Uterus (tissue), 4 donors: ENCODE data around the gene TRPV2. TPM values are rescaled to one million over a fixed set of nuclear protein-coding genes. Genes with fewer than 3 reads are reported as not detected.
A peak's percentile ranks its signal among the peaks of the same experiment; 100 is the strongest.
"Not testable (repeated sequence)": the region's sequence is repeated elsewhere in the genome, so short reads cannot be mapped to it uniquely, and the experiment has no call there.

Experiments
- DNase-seq, 2 donors: peaks; one replicate each; pipeline ENCODE4 v3.0.0-alpha.2; 2019 to 2020
- H3K27ac ChIP-seq, 2 donors: fragments of 200-600 bp; sonication (generic); 1 replicate in 1 of 2; 2 replicates in 1 of 2; pipeline ENCODE4 v1.5.1; 2016 to 2018
- H3K27me3 ChIP-seq, 2 donors: fragments of 200-600 bp; sonication (generic); one replicate each; pipeline ENCODE4 v1.5.1; 2018 to 2019; ENCODE audit warnings: control low read depth in 1 of 2
- H3K36me3 ChIP-seq, 2 donors: fragments of 200-600 bp; sonication (generic); one replicate each; pipeline ENCODE4 v1.5.1; 2019; ENCODE audit warnings: control low read depth in 1 of 2
- H3K4me1 ChIP-seq, 2 donors: fragments of 200-600 bp; sonication (generic); one replicate each; pipeline ENCODE4 v1.5.1; 2018 to 2019; ENCODE audit warnings: control low read depth in 1 of 2
- H3K4me3 ChIP-seq, 2 donors: fragments of 200-600 bp; sonication (generic); 1 replicate in 1 of 2; 2 replicates in 1 of 2; pipeline ENCODE4 v1.5.1; 2018 to 2019; ENCODE audit warnings: mild to moderate bottlenecking in 1 of 2
- H3K9me3 ChIP-seq, 2 donors: fragments of 200-600 bp; sonication (generic); one replicate each; pipeline ENCODE4 v1.5.1; 2019; ENCODE audit warnings: control low read depth in 1 of 2
- CTCF ChIP-seq, 4 experiments: fragments of 200-600 bp in 2 of 4; fragments of 450-650 bp in 2 of 4; sonication (generic) in 2 of 4; IDR thresholded peaks; one replicate each; pipeline ENCODE4 v1.5.1; 2016 to 2019; ENCODE audit warnings: antibody characterized with exemption in 4 of 4, mild to moderate bottlenecking in 2 of 4, moderate library complexity in 1 of 4
- POLR2A ChIP-seq, 2 donors: fragments of 450-650 bp; IDR thresholded peaks; one replicate each; pipeline ENCODE4 v1.6.1; 2016; ENCODE audit warnings: antibody characterized with exemption in 2 of 2, mild to moderate bottlenecking in 1 of 2, moderate library complexity in 1 of 2
- intact Hi-C: fragments of 100-400 bp; cut with DNase I; formaldehyde crosslinking; loops from one replicate; pipeline ENCODE4 v1.15.1; 2023; ENCODE audit warnings: low total_unique reads
- total RNA-seq, 4 donors: library from RNA; depleted of rRNA in 3 of 4; stranded (reverse); fragments of >200 nt in 3 of 4; gene quantifications; one replicate each; pipeline versions ENCODE4 v1.1.0 to v1.2.4, GENCODE V29; 2014 to 2023
- donor health status: DM: yes; HTN: yes; CAD: no.

Gene TRPV2
- total RNA-seq, 4 donors from 2014 or later: 6.2 to 26.2 (median 12.9) TPM

DNA sequence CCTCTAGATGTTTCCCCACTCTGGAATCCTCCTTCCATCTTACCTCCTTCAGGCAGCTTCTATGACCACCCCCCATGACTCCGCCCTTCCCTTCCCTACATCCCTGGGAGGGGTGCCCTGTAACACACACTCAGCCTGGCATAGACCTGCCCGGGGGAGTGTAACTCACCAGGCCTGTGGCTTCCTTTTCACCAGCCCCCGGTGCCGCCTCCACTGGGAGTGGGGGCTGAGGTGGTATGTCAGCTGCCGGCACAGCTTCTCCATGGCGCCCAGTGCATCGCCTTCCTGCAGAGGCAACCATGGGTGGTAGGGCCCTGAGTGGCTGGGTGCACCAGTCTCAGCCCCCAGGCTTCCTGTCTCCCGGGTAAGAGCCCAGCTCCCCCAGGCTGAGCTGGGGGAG lies 32.3 kb downstream of the TRPV2 start:
- no peaks in the 10 kb centered on the region for H3K36me3 ChIP-seq
- intact Hi-C loops: no loop called here
- H3K9me3 ChIP-seq: no peaks in the 10 kb centered on the region
- H3K27ac ChIP-seq: no peak overlapping the region
- no peak overlapping the region for H3K4me3 ChIP-seq
- no peak for DNase-seq
- no peaks in the 10 kb centered on the region for H3K4me1 ChIP-seq
- TF ChIP-seq POLR2A (IDR thresholded peaks at IDR 0.05) (no peak), CTCF (IDR thresholded peaks at IDR 0.05) (no peak)
- no peaks in the 10 kb centered on the region for H3K27me3 ChIP-seq

DNA sequence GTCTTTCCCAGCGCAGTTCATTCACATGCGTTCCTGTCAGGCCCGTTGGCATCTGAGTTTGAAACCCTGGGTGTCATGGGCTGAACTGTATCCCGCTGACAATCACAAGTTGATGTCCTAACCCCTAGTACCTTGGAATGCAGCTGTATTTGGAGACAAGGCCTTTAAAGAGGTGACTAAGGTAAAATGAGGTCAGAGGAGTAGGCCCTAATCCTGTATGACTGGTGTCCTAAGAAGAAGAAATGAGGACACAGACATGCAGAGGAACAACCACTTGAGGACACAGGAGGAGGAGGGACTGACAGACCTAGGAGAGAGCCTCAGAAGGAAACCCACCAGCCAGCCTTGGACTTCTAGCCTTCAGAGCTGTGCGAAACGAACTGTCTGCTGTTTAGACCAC lies 33.1 kb downstream of the TRPV2 start:
- H3K36me3 ChIP-seq: no peaks in the 10 kb centered on the region

DNA sequence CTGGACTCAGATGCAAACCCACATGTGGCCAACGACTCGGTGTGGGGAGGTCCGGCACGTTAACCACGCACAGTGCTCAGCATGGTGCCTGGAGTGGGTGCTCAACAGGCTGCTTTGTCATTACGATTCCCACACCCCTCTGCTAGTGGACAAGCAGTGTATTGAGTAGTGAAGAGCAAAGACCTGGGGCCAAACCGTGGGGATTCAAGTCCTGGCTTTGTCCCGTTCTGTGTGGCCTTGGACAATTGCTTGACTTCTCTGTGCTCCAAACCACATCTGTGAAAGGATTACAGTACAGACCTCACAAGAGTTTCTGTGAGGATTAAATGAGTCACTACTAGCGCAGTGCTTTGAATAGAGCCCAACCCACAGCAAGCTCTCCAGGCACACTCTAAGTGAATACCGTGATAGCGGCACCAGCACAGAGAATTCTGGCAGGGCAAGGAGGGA lies 33.8 kb downstream of the TRPV2 start:
- DNase-seq: no peak
- no peak for TF ChIP-seq POLR2A (IDR thresholded peaks at IDR 0.05)
- Histone ChIP-seq H3K36me3 (no peaks in the 10 kb centered on the region), H3K27ac (no peak overlapping the region), H3K27me3 (no peaks in the 10 kb centered on the region), H3K4me1 (no peaks in the 10 kb centered on the region), H3K9me3 (no peaks in the 10 kb centered on the region), H3K4me3 (no peak overlapping the region)
- intact Hi-C loops: no loop called here

More for the DNA sequence above, 33.1 kb downstream of the TRPV2 start:
- H3K4me1 ChIP-seq: no peaks in the 10 kb centered on the region
- H3K9me3 ChIP-seq: no peaks in the 10 kb centered on the region
- no peaks in the 10 kb centered on the region for H3K27me3 ChIP-seq
- TF ChIP-seq POLR2A (IDR thresholded peaks at IDR 0.05): no peak
- TF ChIP-seq CTCF (IDR thresholded peaks at IDR 0.05): no peak
- no peak overlapping the region for H3K4me3 ChIP-seq
- DNase-seq: no peak
- H3K27ac ChIP-seq: no peak overlapping the region
- intact Hi-C loops: no loop called here

GRCh38 chr17:16450028-16450427 lies 34.7 kb downstream of the TRPV2 start:
- H3K27me3 ChIP-seq: no peaks in the 10 kb centered on the region
- no peaks in the 10 kb centered on the region for H3K4me1 ChIP-seq
- intact Hi-C loops: no loop called here
- H3K4me3 ChIP-seq: no peak overlapping the region
- H3K36me3 ChIP-seq: no peaks in the 10 kb centered on the region
- H3K9me3 ChIP-seq: no peaks in the 10 kb centered on the region
- DNase-seq: no peak
- H3K27ac ChIP-seq: no peak overlapping the region
- TF ChIP-seq POLR2A (IDR thresholded peaks at IDR 0.05) (no peak), CTCF (IDR thresholded peaks at IDR 0.05) (no peak)

- H3K4me3 ChIP-seq, H3K36me3 ChIP-seq, DNase-seq, H3K27me3 ChIP-seq, H3K4me1 ChIP-seq, intact Hi-C loops, H3K27ac ChIP-seq, H3K9me3 ChIP-seq: not testable (repeated sequence)
These were observed 36.9 kb downstream of the TRPV2 start for GRCh38 chr17:16452268-16452667.

DNA sequence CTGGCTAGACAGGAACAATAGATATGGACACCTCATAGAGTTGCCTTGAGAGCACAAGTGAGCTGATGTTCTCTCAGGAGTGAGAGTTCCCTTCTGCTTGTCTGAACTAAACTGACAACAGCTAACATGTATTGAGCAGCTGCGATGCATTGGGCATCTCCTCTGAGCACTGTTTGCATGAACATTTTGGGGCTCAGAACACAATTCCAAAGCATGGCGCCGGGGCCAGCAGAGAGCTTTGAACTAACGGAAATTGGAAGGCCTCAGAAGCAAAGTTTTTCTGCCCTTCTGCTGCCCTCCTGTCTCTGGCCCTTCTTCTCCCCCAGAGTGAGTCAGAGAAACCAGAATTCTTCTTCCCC lies 38.1 kb downstream of the TRPV2 start:
- H3K4me1 ChIP-seq: no peaks in the 10 kb centered on the region
- H3K27ac ChIP-seq: peak overlapping the region; percentile 25 to 30
- no peak for TF ChIP-seq CTCF (IDR thresholded peaks at IDR 0.05)
- no peaks in the 10 kb centered on the region for H3K9me3 ChIP-seq
- intact Hi-C loops: loop anchor here (1.0 kb wide), 1 partner anchor 68 kb away; no protein-coding TSS in a partner anchor
- H3K27me3 ChIP-seq: no peaks in the 10 kb centered on the region
- no peak for DNase-seq
- no peak overlapping the region for H3K4me3 ChIP-seq
- no peaks in the 10 kb centered on the region for H3K36me3 ChIP-seq
